Loucy (cell line): ENCODE data around the gene FLT3LG.

Source experiments
- CTCF ChIP-seq: fragments of 200-600 bp; sonication (generic); conservative IDR thresholded peaks from 2 replicates; pipeline ENCODE4 v1.5.1; 2014; ENCODE audit warnings: mild to moderate bottlenecking, antibody characterized with exemption, low read length
- EZH2phosphoT487 ChIP-seq: fragments of 200-600 bp; IDR thresholded peaks from 2 replicates; pipeline ENCODE4 v1.6.1; 2018; ENCODE audit warnings: antibody characterized with exemption, mild to moderate bottlenecking, moderate library complexity, borderline replicate concordance

GRCh38 chr19:49524812-49525455 is 50.9 kb downstream of the FLT3LG start:
- no peak for TF ChIP-seq CTCF
- no peak for TF ChIP-seq EZH2phosphoT487
